ENCODE data around the gene B3GNT2.

B3GNT2 gene

DNA sequence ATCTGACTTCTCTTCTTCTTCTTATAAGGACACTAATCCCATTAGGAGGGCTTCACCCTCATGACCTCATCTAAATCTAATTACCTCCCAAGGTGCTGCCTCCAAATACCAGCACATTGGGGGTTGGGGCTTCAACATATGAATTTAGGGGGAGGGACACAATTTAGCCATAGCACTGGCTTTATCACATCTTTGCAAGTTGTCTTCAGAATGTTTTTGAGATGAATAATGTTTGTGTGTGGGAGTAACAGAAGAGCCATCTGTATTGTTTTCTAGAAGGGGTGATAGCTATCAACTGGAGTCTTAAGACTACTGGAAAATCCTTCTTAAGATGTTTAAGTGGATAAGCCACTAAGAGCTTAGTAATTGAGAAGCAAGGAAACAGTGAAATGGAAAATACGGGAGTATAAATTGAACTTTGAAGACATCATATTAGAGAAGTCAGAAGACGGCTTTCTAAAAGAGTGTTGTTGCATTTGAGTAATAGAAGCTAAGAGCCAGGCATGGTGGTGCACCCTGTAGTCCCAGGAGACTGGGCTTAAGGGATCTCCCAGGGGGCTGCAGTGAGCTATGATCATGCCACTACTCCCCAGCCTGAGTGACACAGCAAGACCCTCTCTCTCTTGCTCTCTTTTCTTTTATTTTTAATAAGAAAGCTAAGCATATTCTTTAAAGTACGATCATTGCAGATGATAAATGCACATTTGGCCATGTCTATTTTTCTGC lies 32.6 kb upstream of the B3GNT2 start:
- no peak overlapping the region for H3K4me3 ChIP-seq (ENCODE audit: low read depth, low read length)
- no peaks in the 10 kb centered on the region for H3K9me3 ChIP-seq (ENCODE audit: control insufficient read depth, insufficient read depth, low read length)
- no peak overlapping the region for H3K27ac ChIP-seq (ENCODE audit: low read depth, low read length)
- no peak overlapping the region for H3K9ac ChIP-seq (ENCODE audit: low read depth, low read length)
- no peaks in the 10 kb centered on the region for H3K27me3 ChIP-seq (ENCODE audit: control insufficient read depth, insufficient read depth, low read length)
- H3K36me3 ChIP-seq (ENCODE audit: control insufficient read depth, insufficient read depth, low read length), result no peaks in the 10 kb centered on the region
- peaks cover 3% of the 10 kb centered on the region; the same call in 1 of the 2 replicates for H3K4me1 ChIP-seq (ENCODE audit: control insufficient read depth, insufficient read depth, low read length)

DNA sequence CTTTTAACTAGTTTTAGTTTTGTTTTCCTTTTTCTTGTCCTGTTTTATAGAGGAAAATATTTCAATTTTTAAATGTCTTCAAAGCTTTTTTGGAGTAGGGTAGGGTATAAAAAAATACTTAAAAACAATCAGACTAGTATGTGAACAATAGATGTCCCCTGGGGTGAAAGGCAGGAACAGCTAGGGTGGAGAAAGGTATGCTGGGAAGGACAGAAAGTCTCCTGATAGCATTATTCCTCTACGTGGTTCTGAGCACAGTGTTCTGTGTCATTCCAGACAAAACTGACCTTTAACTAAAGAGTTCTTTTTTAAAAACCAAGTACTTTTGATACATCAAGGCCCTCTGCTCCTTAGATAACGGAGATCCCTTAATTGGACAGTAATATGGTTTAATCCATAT lies 32.1 kb upstream of the B3GNT2 start:
- no peak overlapping the region for H3K4me3 ChIP-seq (ENCODE audit: low read depth, low read length)

DNA sequence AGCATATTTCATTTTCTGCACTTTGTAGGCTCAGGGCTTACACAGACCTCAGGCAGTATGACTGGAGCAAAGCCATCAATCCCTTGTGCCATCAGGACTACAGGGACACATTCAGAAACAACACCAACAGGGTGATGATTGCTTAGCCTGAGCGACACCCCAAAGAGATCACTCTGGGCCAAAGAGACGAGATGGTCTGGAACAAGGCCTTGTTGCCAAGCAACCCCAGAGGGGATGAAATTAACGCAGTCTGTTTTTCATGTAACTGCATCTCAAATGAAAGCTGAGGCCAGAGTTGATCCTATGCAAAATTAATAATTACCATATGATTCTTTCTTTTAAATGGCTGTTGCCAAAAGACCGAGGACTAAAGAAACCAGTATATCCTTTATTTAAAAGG lies 20.2 kb upstream of the B3GNT2 start:
- Histone ChIP-seq H3K9me3 (ENCODE audit: control insufficient read depth, insufficient read depth, low read length) (no peaks in the 10 kb centered on the region), H3K4me3 (ENCODE audit: low read depth, low read length) (no peak overlapping the region), H3K4me1 (ENCODE audit: control insufficient read depth, insufficient read depth, low read length) (no peaks in the 10 kb centered on the region), H3K27ac (ENCODE audit: low read depth, low read length) (no peak overlapping the region), H3K9ac (ENCODE audit: low read depth, low read length) (no peak overlapping the region), H3K27me3 (ENCODE audit: control insufficient read depth, insufficient read depth, low read length) (no peaks in the 10 kb centered on the region), H3K36me3 (ENCODE audit: control insufficient read depth, insufficient read depth, low read length) (no peaks in the 10 kb centered on the region)

More for the DNA sequence above, 32.1 kb upstream of the B3GNT2 start:
- Histone ChIP-seq H3K27me3 (ENCODE audit: control insufficient read depth, insufficient read depth, low read length) (no peaks in the 10 kb centered on the region), H3K36me3 (ENCODE audit: control insufficient read depth, insufficient read depth, low read length) (no peaks in the 10 kb centered on the region), H3K4me1 (ENCODE audit: control insufficient read depth, insufficient read depth, low read length) (peaks cover 3% of the 10 kb centered on the region; the same call in 1 of the 2 replicates), H3K9me3 (ENCODE audit: control insufficient read depth, insufficient read depth, low read length) (no peaks in the 10 kb centered on the region), H3K27ac (ENCODE audit: low read depth, low read length) (no peak overlapping the region), H3K9ac (ENCODE audit: low read depth, low read length) (no peak overlapping the region)

DNA sequence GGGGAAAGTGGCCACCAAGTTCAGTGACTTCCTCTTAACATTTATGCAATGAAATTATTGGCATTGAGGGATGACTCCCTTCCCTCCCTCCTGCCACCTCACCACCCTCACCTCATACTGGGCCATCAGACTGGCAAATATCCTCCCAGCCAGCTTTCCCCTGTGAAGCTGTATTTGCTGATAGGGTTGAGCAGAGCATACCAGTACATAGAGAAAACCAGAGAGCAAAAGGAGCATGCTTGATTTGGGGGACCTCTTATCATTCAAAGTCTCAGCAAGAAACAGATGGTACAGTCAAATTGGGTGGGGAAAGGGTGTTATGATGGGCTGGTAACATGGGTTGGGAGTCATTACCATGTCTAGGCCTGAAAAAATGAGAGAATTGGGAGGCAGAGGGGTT lies 19.1 kb upstream of the B3GNT2 start:
- no peaks in the 10 kb centered on the region for H3K36me3 ChIP-seq (ENCODE audit: control insufficient read depth, insufficient read depth, low read length)
- H3K9me3 ChIP-seq (ENCODE audit: control insufficient read depth, insufficient read depth, low read length), result no peaks in the 10 kb centered on the region
- no peak overlapping the region for H3K9ac ChIP-seq (ENCODE audit: low read depth, low read length)
- H3K27me3 ChIP-seq (ENCODE audit: control insufficient read depth, insufficient read depth, low read length), result no peaks in the 10 kb centered on the region
- H3K27ac ChIP-seq (ENCODE audit: low read depth, low read length), result no peak overlapping the region
- H3K4me1 ChIP-seq (ENCODE audit: control insufficient read depth, insufficient read depth, low read length), result peaks cover 3% of the 10 kb centered on the region
- H3K4me3 ChIP-seq (ENCODE audit: low read depth, low read length), result no peak overlapping the region

GRCh38 chr2:62177392-62178049 lies 18.4 kb upstream of the B3GNT2 start:
- Histone ChIP-seq H3K27ac (ENCODE audit: low read depth, low read length) (no peak overlapping the region), H3K4me3 (ENCODE audit: low read depth, low read length) (no peak overlapping the region), H3K4me1 (ENCODE audit: control insufficient read depth, insufficient read depth, low read length) (peaks cover 9% of the 10 kb centered on the region), H3K9me3 (ENCODE audit: control insufficient read depth, insufficient read depth, low read length) (no peaks in the 10 kb centered on the region), H3K27me3 (ENCODE audit: control insufficient read depth, insufficient read depth, low read length) (no peaks in the 10 kb centered on the region), H3K9ac (ENCODE audit: low read depth, low read length) (no peak overlapping the region), H3K36me3 (ENCODE audit: control insufficient read depth, insufficient read depth, low read length) (no peaks in the 10 kb centered on the region)

- Histone ChIP-seq H3K27me3 (ENCODE audit: control insufficient read depth, insufficient read depth, low read length) (no peaks in the 10 kb centered on the region), H3K9me3 (ENCODE audit: control insufficient read depth, insufficient read depth, low read length) (no peaks in the 10 kb centered on the region), H3K36me3 (ENCODE audit: control insufficient read depth, insufficient read depth, low read length) (no peaks in the 10 kb centered on the region), H3K4me3 (ENCODE audit: low read depth, low read length) (no peak overlapping the region), H3K27ac (ENCODE audit: low read depth, low read length) (no peak overlapping the region), H3K4me1 (ENCODE audit: control insufficient read depth, insufficient read depth, low read length) (peaks cover 10% of the 10 kb centered on the region), H3K9ac (ENCODE audit: low read depth, low read length) (no peak overlapping the region)
Measured at GRCh38 chr2:62178741-62179271, 17.1 kb upstream of the B3GNT2 start.

DNA sequence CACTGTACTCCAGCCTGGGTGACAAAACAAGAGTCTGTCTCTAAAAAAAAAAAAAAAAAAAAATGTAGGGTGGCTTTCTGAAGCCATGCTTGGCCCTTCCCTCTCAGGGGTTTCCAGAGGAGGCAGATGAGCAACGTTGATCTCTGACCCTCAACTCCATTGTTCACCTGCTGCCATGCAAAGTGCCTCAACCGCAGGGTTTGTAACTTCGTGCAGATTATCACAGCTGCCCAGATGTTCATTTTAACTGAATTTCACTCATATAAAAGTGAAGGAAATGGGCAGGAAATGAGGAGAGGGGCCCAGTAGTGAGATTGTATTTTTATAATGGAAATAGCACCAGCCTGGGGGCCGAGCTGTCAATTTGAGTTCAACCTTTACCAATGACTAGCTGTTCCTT lies 14.9 kb upstream of the B3GNT2 start:
- Histone ChIP-seq H3K27ac (ENCODE audit: low read depth, low read length) (no peak overlapping the region), H3K9ac (ENCODE audit: low read depth, low read length) (no peak overlapping the region), H3K27me3 (ENCODE audit: control insufficient read depth, insufficient read depth, low read length) (no peaks in the 10 kb centered on the region), H3K4me1 (ENCODE audit: control insufficient read depth, insufficient read depth, low read length) (peaks cover 16% of the 10 kb centered on the region), H3K9me3 (ENCODE audit: control insufficient read depth, insufficient read depth, low read length) (no peaks in the 10 kb centered on the region), H3K36me3 (ENCODE audit: control insufficient read depth, insufficient read depth, low read length) (no peaks in the 10 kb centered on the region), H3K4me3 (ENCODE audit: low read depth, low read length) (no peak overlapping the region)

DNA sequence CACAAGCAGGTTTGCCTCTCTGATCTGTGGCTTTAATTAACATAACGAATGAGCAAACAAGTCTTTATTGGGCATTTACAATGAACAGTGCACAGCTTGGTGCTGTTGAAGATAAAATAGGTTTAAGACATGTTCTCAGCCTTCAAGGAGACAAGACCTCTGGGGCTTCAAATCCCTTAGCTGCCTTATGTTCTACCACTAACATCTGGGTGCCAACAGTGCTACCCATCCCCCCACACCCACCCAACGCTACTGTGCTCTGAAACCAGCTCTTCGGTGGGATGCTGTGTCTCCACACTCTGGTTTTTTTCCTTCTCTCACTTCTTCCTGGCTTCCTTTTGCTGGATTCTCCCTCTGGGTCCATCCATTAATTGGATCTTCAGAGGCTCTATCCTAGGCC lies 14.1 kb upstream of the B3GNT2 start:
- Histone ChIP-seq H3K27ac (ENCODE audit: low read depth, low read length) (no peak overlapping the region), H3K9ac (ENCODE audit: low read depth, low read length) (no peak overlapping the region), H3K9me3 (ENCODE audit: control insufficient read depth, insufficient read depth, low read length) (no peaks in the 10 kb centered on the region), H3K4me3 (ENCODE audit: low read depth, low read length) (no peak overlapping the region), H3K27me3 (ENCODE audit: control insufficient read depth, insufficient read depth, low read length) (no peaks in the 10 kb centered on the region), H3K36me3 (ENCODE audit: control insufficient read depth, insufficient read depth, low read length) (no peaks in the 10 kb centered on the region), H3K4me1 (ENCODE audit: control insufficient read depth, insufficient read depth, low read length) (peaks cover 16% of the 10 kb centered on the region)

GRCh38 chr2:62184512-62185230 lies 11.2 kb upstream of the B3GNT2 start:
- H3K36me3 ChIP-seq (ENCODE audit: control insufficient read depth, insufficient read depth, low read length), result no peaks in the 10 kb centered on the region
- H3K4me3 ChIP-seq (ENCODE audit: low read depth, low read length), result no peak overlapping the region
- no peaks in the 10 kb centered on the region for H3K9me3 ChIP-seq (ENCODE audit: control insufficient read depth, insufficient read depth, low read length)
- H3K9ac ChIP-seq (ENCODE audit: low read depth, low read length), result no peak overlapping the region
- no peak overlapping the region for H3K27ac ChIP-seq (ENCODE audit: low read depth, low read length)
- no peaks in the 10 kb centered on the region for H3K27me3 ChIP-seq (ENCODE audit: control insufficient read depth, insufficient read depth, low read length)
- H3K4me1 ChIP-seq (ENCODE audit: control insufficient read depth, insufficient read depth, low read length), result peaks cover 16% of the 10 kb centered on the region

GRCh38 chr2:62185475-62186155 lies 10.3 kb upstream of the B3GNT2 start:
- Histone ChIP-seq H3K4me1 (ENCODE audit: control insufficient read depth, insufficient read depth, low read length) (peaks cover 16% of the 10 kb centered on the region), H3K9me3 (ENCODE audit: control insufficient read depth, insufficient read depth, low read length) (no peaks in the 10 kb centered on the region), H3K36me3 (ENCODE audit: control insufficient read depth, insufficient read depth, low read length) (no peaks in the 10 kb centered on the region), H3K27ac (ENCODE audit: low read depth, low read length) (no peak overlapping the region), H3K9ac (ENCODE audit: low read depth, low read length) (no peak overlapping the region), H3K27me3 (ENCODE audit: control insufficient read depth, insufficient read depth, low read length) (no peaks in the 10 kb centered on the region), H3K4me3 (ENCODE audit: low read depth, low read length) (no peak overlapping the region)
